SK-N-SH treated with all-trans-retinoic acid at 6 μM for 48 hours (cell line): Measurements from ENCODE around the gene ADAM17.

ENCODE experiments used
- ATAC-seq: fragments of 200-7000 bp; cut with Tn5 transposase; 3 replicates; pipeline ENCODE4 v1.9.1; 2020; ENCODE audit warnings: mild to moderate bottlenecking, moderate library complexity
- ARNTL ChIP-seq: fragments of 450-650 bp; formaldehyde crosslinking; IDR thresholded peaks from 2 replicates; pipeline ENCODE4 v1.5.0; 2020; ENCODE audit warnings: low read depth, mild to moderate bottlenecking, moderate library complexity, borderline replicate concordance
- BACH2 ChIP-seq: fragments of 250-450 bp; sonication (Bioruptor Pico); IDR thresholded peaks from 2 replicates; pipeline ENCODE4 v1.9.0; 2021; ENCODE audit warnings: mild to moderate bottlenecking, borderline replicate concordance
- CREB5 ChIP-seq: fragments of 250-450 bp; sonication (Bioruptor Pico); IDR thresholded peaks from 2 replicates; pipeline ENCODE4 v1.5.1; 2020; ENCODE audit warnings: low read depth, mild to moderate bottlenecking, moderate library complexity
- CSDC2 ChIP-seq: fragments of 250-450 bp; sonication (Bioruptor Pico); IDR thresholded peaks from 2 replicates; pipeline ENCODE4 v1.5.0; 2020; ENCODE audit warnings: mild to moderate bottlenecking, moderate library complexity
- CSRNP3 ChIP-seq: fragments of 250-450 bp; sonication (Bioruptor Pico); IDR thresholded peaks from 2 replicates; pipeline ENCODE4 v1.5.1; 2021; ENCODE audit warnings: mild to moderate bottlenecking, moderate library complexity
- GLIS3 ChIP-seq: fragments of 250-450 bp; sonication (Bioruptor Pico); IDR thresholded peaks from 2 replicates; pipeline ENCODE4 v1.5.0; 2020; ENCODE audit warnings: mild to moderate bottlenecking, moderate library complexity
- PATZ1 ChIP-seq: fragments of 250-450 bp; sonication (Bioruptor Pico); IDR thresholded peaks from 2 replicates; pipeline ENCODE4 v1.8.0; 2020; ENCODE audit warnings: mild to moderate bottlenecking, moderate library complexity, borderline replicate concordance
- POU6F1 ChIP-seq: fragments of 250-450 bp; sonication (Bioruptor Pico); IDR thresholded peaks from 2 replicates; pipeline ENCODE4 v1.8.0; 2021; ENCODE audit warnings: low read depth, mild to moderate bottlenecking, moderate library complexity, borderline replicate concordance
- SNAI2 ChIP-seq: fragments of 250-450 bp; sonication (Bioruptor Pico); IDR thresholded peaks from 2 replicates; pipeline ENCODE4 v1.5.0; 2020; ENCODE audit warnings: mild to moderate bottlenecking, moderate library complexity
- TCF4 ChIP-seq: fragments of 250-450 bp; sonication (Bioruptor Pico); IDR thresholded peaks from 2 replicates; pipeline ENCODE4 v1.8.0; 2021; ENCODE audit warnings: mild to moderate bottlenecking, moderate library complexity, borderline replicate concordance
- TOX ChIP-seq: fragments of 250-450 bp; sonication (Bioruptor Pico); IDR thresholded peaks from 2 replicates; pipeline ENCODE4 v1.8.0; 2021; ENCODE audit warnings: mild to moderate bottlenecking, moderate library complexity, borderline replicate concordance
- TSHZ2 ChIP-seq: fragments of 250-450 bp; sonication (Bioruptor Pico); IDR thresholded peaks from 2 replicates; pipeline ENCODE4 v1.5.0; 2020; ENCODE audit warnings: mild to moderate bottlenecking, moderate library complexity
- ZFP3 ChIP-seq: fragments of 250-450 bp; sonication (Bioruptor Pico); IDR thresholded peaks from 2 replicates; pipeline ENCODE4 v1.5.0; 2020; ENCODE audit warnings: mild to moderate bottlenecking, moderate library complexity
- ZFP30 ChIP-seq: fragments of 450-650 bp; formaldehyde crosslinking; IDR thresholded peaks from 2 replicates; pipeline ENCODE4 v1.5.0; 2022; ENCODE audit warnings: mild to moderate bottlenecking, moderate library complexity
- ZNF565 ChIP-seq: fragments of 450-650 bp; formaldehyde crosslinking; conservative IDR thresholded peaks from 2 replicates; pipeline ENCODE4 v1.5.0; 2020; ENCODE audit warnings: low read depth, mild to moderate bottlenecking, moderate library complexity
- ZNF70 ChIP-seq: fragments of 450-650 bp; formaldehyde crosslinking; IDR thresholded peaks from 2 replicates; pipeline ENCODE4 v1.5.0; 2020; ENCODE audit warnings: mild to moderate bottlenecking, moderate library complexity
- ZNF8 ChIP-seq: fragments of 450-650 bp; formaldehyde crosslinking; IDR thresholded peaks from 2 replicates; pipeline ENCODE4 v1.5.0; 2020; ENCODE audit warnings: mild to moderate bottlenecking, moderate library complexity

The ADAM17 gene

GRCh38 chr2:9594366-9595054 is 38.9 kb upstream of the ADAM17 start:
- ATAC-seq, result peak; percentile 87
- 0 out of 2 replicates have a peak, but pooled peaks have one; percentile 24 for TF ChIP-seq ZFP3 (CRISPR knock-in tag)
- no peak for TF ChIP-seq TSHZ2 (CRISPR knock-in tag)

GRCh38 chr2:9593925-9594324 is 38.3 kb upstream of the ADAM17 start:
- no peak for ATAC-seq
- TF ChIP-seq CSRNP3 (CRISPR knock-in tag), result no peak
- TF ChIP-seq PATZ1 (CRISPR knock-in tag), result no peak
- no peak for TF ChIP-seq GLIS3 (CRISPR knock-in tag)
- TF ChIP-seq TCF4, result no peak
- TF ChIP-seq, all 23 proteins: peak for 0

GRCh38 chr2:9592699-9593098 is 37.1 kb upstream of the ADAM17 start:
- no peak for TF ChIP-seq ARNTL
- no peak for TF ChIP-seq ZNF565 (CRISPR knock-in tag)
- TF ChIP-seq ZFP30, result no peak
- no peak for TF ChIP-seq TSHZ2 (CRISPR knock-in tag)
- TF ChIP-seq, all 23 proteins: peak for 0
- ATAC-seq, result no peak

GRCh38 chr2:9590641-9591040 is 35.0 kb upstream of the ADAM17 start:
- ATAC-seq, result no peak
- TF ChIP-seq BACH2 (no peak), ZNF8 (CRISPR knock-in tag) (no peak), POU6F1 (CRISPR knock-in tag) (no peak), ARNTL (no peak), GLIS3 (CRISPR knock-in tag) (no peak), ZNF70 (CRISPR knock-in tag) (no peak), TSHZ2 (CRISPR knock-in tag) (no peak), CREB5 (CRISPR knock-in tag) (no peak), TOX (CRISPR knock-in tag) (no peak), SNAI2 (CRISPR knock-in tag) (no peak), CSDC2 (CRISPR knock-in tag) (no peak), PATZ1 (CRISPR knock-in tag) (no peak)
